ENCODE data around the gene MCM3AP.

The MCM3AP gene

GRCh38 chr21:46285206-46285661, at the start of gene MCM3AP:
TSS of gene MCM3AP (minus strand) at chr21:46285611. CDS start at chr21:46285286, 325 bp downstream.
- H3K4me1 ChIP-seq (ENCODE audit: control insufficient read depth in 2 of 2, insufficient read depth in 2 of 2, low read length in 2 of 2): peaks cover 26 to 40% of the 10 kb centered on the region in 2 donors
- no peaks in the 10 kb centered on the region for H3K27me3 ChIP-seq (ENCODE audit: control insufficient read depth in 2 of 2, insufficient read depth in 2 of 2, low read length in 2 of 2)
- H3K27ac ChIP-seq (ENCODE audit: low read depth in 2 of 2, low read length in 2 of 2): peak within 1 kb of the TSS; percentile 95 to 96
- peak within 1 kb of the TSS; percentile 82 to 96 for H3K4me3 ChIP-seq (ENCODE audit: low read length in 2 of 2)
- peaks cover 15 to 20% of the 10 kb centered on the region in 2 donors for H3K36me3 ChIP-seq (ENCODE audit: control insufficient read depth in 2 of 2, insufficient read depth in 2 of 2, low read length in 2 of 2)
- no peaks in the 10 kb centered on the region for H3K9me3 ChIP-seq (ENCODE audit: control insufficient read depth in 2 of 2, low read length in 2 of 2)
- H3K9ac ChIP-seq (ENCODE audit: low read depth in 1 of 2, low read length in 2 of 2): peak within 1 kb of the TSS; percentile 80 to 91

- Histone ChIP-seq H3K27ac (ENCODE audit: low read depth in 2 of 2, low read length in 2 of 2) (no peak overlapping the region), H3K4me1 (ENCODE audit: control insufficient read depth in 2 of 2, insufficient read depth in 2 of 2, low read length in 2 of 2) (no peaks in the 10 kb centered on the region), H3K4me3 (ENCODE audit: low read length in 2 of 2) (no peak overlapping the region), H3K9ac (ENCODE audit: low read depth in 1 of 2, low read length in 2 of 2) (no peak overlapping the region), H3K27me3 (ENCODE audit: control insufficient read depth in 2 of 2, insufficient read depth in 2 of 2, low read length in 2 of 2) (no peaks in the 10 kb centered on the region), H3K9me3 (ENCODE audit: control insufficient read depth in 2 of 2, low read length in 2 of 2) (no peaks in the 10 kb centered on the region), H3K36me3 (ENCODE audit: control insufficient read depth in 2 of 2, insufficient read depth in 2 of 2, low read length in 2 of 2) (peaks cover 23 to 40% of the 10 kb centered on the region in 2 donors)
Measured at GRCh38 chr21:46334351-46335140, 49.1 kb upstream of the MCM3AP start.

- H3K36me3 ChIP-seq (ENCODE audit: control insufficient read depth in 2 of 2, insufficient read depth in 2 of 2, low read length in 2 of 2): peaks cover 13 to 19% of the 10 kb centered on the region in 2 donors
Measured at GRCh38 chr21:46329796-46330195, 44.4 kb upstream of the MCM3AP start.

GRCh38 chr21:46328151-46328550, 42.7 kb upstream of the MCM3AP start:
- Histone ChIP-seq H3K4me1 (ENCODE audit: control insufficient read depth in 2 of 2, insufficient read depth in 2 of 2, low read length in 2 of 2) (peaks cover 5 to 8% of the 10 kb centered on the region in 2 donors), H3K27ac (ENCODE audit: low read depth in 2 of 2, low read length in 2 of 2) (no peak overlapping the region), H3K9ac (ENCODE audit: low read depth in 1 of 2, low read length in 2 of 2) (no peak overlapping the region), H3K4me3 (ENCODE audit: low read length in 2 of 2) (no peak overlapping the region), H3K9me3 (ENCODE audit: control insufficient read depth in 2 of 2, low read length in 2 of 2) (no peaks in the 10 kb centered on the region), H3K27me3 (ENCODE audit: control insufficient read depth in 2 of 2, insufficient read depth in 2 of 2, low read length in 2 of 2) (no peaks in the 10 kb centered on the region), H3K36me3 (ENCODE audit: control insufficient read depth in 2 of 2, insufficient read depth in 2 of 2, low read length in 2 of 2) (peaks cover 5 to 12% of the 10 kb centered on the region in 2 donors)

More at GRCh38 chr21:46329796-46330195, 44.4 kb upstream of the MCM3AP start:
- Histone ChIP-seq H3K27ac (ENCODE audit: low read depth in 2 of 2, low read length in 2 of 2) (no peak overlapping the region), H3K4me3 (ENCODE audit: low read length in 2 of 2) (no peak overlapping the region), H3K27me3 (ENCODE audit: control insufficient read depth in 2 of 2, insufficient read depth in 2 of 2, low read length in 2 of 2) (no peaks in the 10 kb centered on the region), H3K9me3 (ENCODE audit: control insufficient read depth in 2 of 2, low read length in 2 of 2) (no peaks in the 10 kb centered on the region), H3K9ac (ENCODE audit: low read depth in 1 of 2, low read length in 2 of 2) (no peak overlapping the region), H3K4me1 (ENCODE audit: control insufficient read depth in 2 of 2, insufficient read depth in 2 of 2, low read length in 2 of 2) (peaks cover 4 to 6% of the 10 kb centered on the region in 2 donors)

- Histone ChIP-seq H3K36me3 (ENCODE audit: control insufficient read depth in 2 of 2, insufficient read depth in 2 of 2, low read length in 2 of 2) (peaks cover 5 to 12% of the 10 kb centered on the region in 2 donors), H3K27me3 (ENCODE audit: control insufficient read depth in 2 of 2, insufficient read depth in 2 of 2, low read length in 2 of 2) (no peaks in the 10 kb centered on the region), H3K9ac (ENCODE audit: low read depth in 1 of 2, low read length in 2 of 2) (no peak overlapping the region), H3K27ac (ENCODE audit: low read depth in 2 of 2, low read length in 2 of 2) (no peak overlapping the region), H3K4me3 (ENCODE audit: low read length in 2 of 2) (no peak overlapping the region), H3K9me3 (ENCODE audit: control insufficient read depth in 2 of 2, low read length in 2 of 2) (no peaks in the 10 kb centered on the region), H3K4me1 (ENCODE audit: control insufficient read depth in 2 of 2, insufficient read depth in 2 of 2, low read length in 2 of 2) (peaks cover 9 to 12% of the 10 kb centered on the region in 2 donors)
Measured at GRCh38 chr21:46327711-46328110, 42.3 kb upstream of the MCM3AP start.

- H3K4me3 ChIP-seq (ENCODE audit: low read length in 2 of 2): no peak overlapping the region
- no peak overlapping the region for H3K27ac ChIP-seq (ENCODE audit: low read depth in 2 of 2, low read length in 2 of 2)
- peaks cover 5 to 12% of the 10 kb centered on the region in 2 donors for H3K36me3 ChIP-seq (ENCODE audit: control insufficient read depth in 2 of 2, insufficient read depth in 2 of 2, low read length in 2 of 2)
- peaks cover 22 to 24% of the 10 kb centered on the region in 2 donors for H3K4me1 ChIP-seq (ENCODE audit: control insufficient read depth in 2 of 2, insufficient read depth in 2 of 2, low read length in 2 of 2)
- H3K9ac ChIP-seq (ENCODE audit: low read depth in 1 of 2, low read length in 2 of 2): no peak overlapping the region
- no peaks in the 10 kb centered on the region for H3K9me3 ChIP-seq (ENCODE audit: control insufficient read depth in 2 of 2, low read length in 2 of 2)
- H3K27me3 ChIP-seq (ENCODE audit: control insufficient read depth in 2 of 2, insufficient read depth in 2 of 2, low read length in 2 of 2): no peaks in the 10 kb centered on the region
Measured at GRCh38 chr21:46326110-46326703, 40.8 kb upstream of the MCM3AP start.

- Histone ChIP-seq H3K27me3 (ENCODE audit: control insufficient read depth in 2 of 2, insufficient read depth in 2 of 2, low read length in 2 of 2) (no peaks in the 10 kb centered on the region), H3K27ac (ENCODE audit: low read depth in 2 of 2, low read length in 2 of 2) (peak overlapping the region; percentile 87 to 88), H3K9me3 (ENCODE audit: control insufficient read depth in 2 of 2, low read length in 2 of 2) (no peaks in the 10 kb centered on the region), H3K9ac (ENCODE audit: low read depth in 1 of 2, low read length in 2 of 2) (peak overlapping the region; percentile 56 to 80), H3K36me3 (ENCODE audit: control insufficient read depth in 2 of 2, insufficient read depth in 2 of 2, low read length in 2 of 2) (peaks cover 5 to 12% of the 10 kb centered on the region in 2 donors), H3K4me1 (ENCODE audit: control insufficient read depth in 2 of 2, insufficient read depth in 2 of 2, low read length in 2 of 2) (peaks cover 22 to 24% of the 10 kb centered on the region in 2 donors), H3K4me3 (ENCODE audit: low read length in 2 of 2) (peak overlapping the region; percentile 77 to 85)
Measured at GRCh38 chr21:46325073-46325912, 39.9 kb upstream of the MCM3AP start.

- peak overlapping the region; percentile 98 to 99 for H3K27ac ChIP-seq (ENCODE audit: low read depth in 2 of 2, low read length in 2 of 2)
- no peaks in the 10 kb centered on the region for H3K9me3 ChIP-seq (ENCODE audit: control insufficient read depth in 2 of 2, low read length in 2 of 2)
- peak overlapping the region; percentile 85 to 91 for H3K4me3 ChIP-seq (ENCODE audit: low read length in 2 of 2)
- peaks cover 3 to 5% of the 10 kb centered on the region in 2 donors for H3K36me3 ChIP-seq (ENCODE audit: control insufficient read depth in 2 of 2, insufficient read depth in 2 of 2, low read length in 2 of 2)
- H3K4me1 ChIP-seq (ENCODE audit: control insufficient read depth in 2 of 2, insufficient read depth in 2 of 2, low read length in 2 of 2): peaks cover 22 to 24% of the 10 kb centered on the region in 2 donors
- H3K27me3 ChIP-seq (ENCODE audit: control insufficient read depth in 2 of 2, insufficient read depth in 2 of 2, low read length in 2 of 2): no peaks in the 10 kb centered on the region
- peak overlapping the region; percentile 83 to 85 for H3K9ac ChIP-seq (ENCODE audit: low read depth in 1 of 2, low read length in 2 of 2)
Measured at GRCh38 chr21:46324390-46325072, 39.1 kb upstream of the MCM3AP start.

- H3K4me1 ChIP-seq (ENCODE audit: control insufficient read depth in 2 of 2, insufficient read depth in 2 of 2, low read length in 2 of 2): peaks cover 22 to 24% of the 10 kb centered on the region in 2 donors
- peak within 1 kb of the TSS; percentile 85 to 91 for H3K4me3 ChIP-seq (ENCODE audit: low read length in 2 of 2)
- no peaks in the 10 kb centered on the region for H3K9me3 ChIP-seq (ENCODE audit: control insufficient read depth in 2 of 2, low read length in 2 of 2)
- H3K27ac ChIP-seq (ENCODE audit: low read depth in 2 of 2, low read length in 2 of 2): peak within 1 kb of the TSS; percentile 98 to 99
- peaks cover 0 to 2% of the 10 kb centered on the region in 2 donors for H3K36me3 ChIP-seq (ENCODE audit: control insufficient read depth in 2 of 2, insufficient read depth in 2 of 2, low read length in 2 of 2)
- peak within 1 kb of the TSS; percentile 83 to 85 for H3K9ac ChIP-seq (ENCODE audit: low read depth in 1 of 2, low read length in 2 of 2)
- H3K27me3 ChIP-seq (ENCODE audit: control insufficient read depth in 2 of 2, insufficient read depth in 2 of 2, low read length in 2 of 2): no peaks in the 10 kb centered on the region
Measured at GRCh38 chr21:46323710-46324389, 38.4 kb upstream of the MCM3AP start, which contains the start of the genes C21orf58 and PCNT. TSS of gene C21orf58 (minus strand) at chr21:46323870. CDS start at chr21:46322738, 1,132 bp downstream. TSS of gene PCNT (plus strand) at chr21:46324156. CDS start at chr21:46324229, 73 bp downstream.
